GM21381 (cell line): ENCODE data around the gene TMEM130.
"Not testable (repeated sequence)": the region's sequence is repeated elsewhere in the genome, so short reads cannot be mapped to it uniquely, and the experiment has no call there.

Experiments used
- ATAC-seq: cut with Tn5 transposase; IDR thresholded peaks from one replicate; pipeline ENCODE4 v1.9.1; 2021; ENCODE audit warnings: mild to moderate bottlenecking, moderate library complexity; ENCODE audit not compliant: unreplicated experiment

Gene TMEM130

DNA sequence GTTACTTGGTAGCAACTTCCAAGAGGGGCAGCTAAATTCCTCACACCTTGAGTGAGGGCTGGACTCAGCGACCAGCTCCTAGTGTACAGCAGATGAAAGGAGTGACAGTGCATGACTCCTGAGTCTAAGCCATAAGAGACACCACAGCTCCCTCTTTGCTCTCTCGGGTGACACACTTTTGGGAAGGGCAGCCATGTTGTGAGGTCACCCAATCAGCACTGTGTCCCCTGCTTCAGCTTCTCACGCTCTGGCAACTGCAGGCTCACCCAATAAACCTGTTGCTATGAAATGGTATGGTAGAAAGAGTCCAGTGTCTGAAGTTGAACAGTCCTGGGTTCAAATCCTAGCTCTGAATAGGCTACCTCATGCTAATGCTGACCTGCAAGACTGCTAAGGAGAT lies 20.9 kb downstream of the TMEM130 start:
- ATAC-seq = no peak

DNA sequence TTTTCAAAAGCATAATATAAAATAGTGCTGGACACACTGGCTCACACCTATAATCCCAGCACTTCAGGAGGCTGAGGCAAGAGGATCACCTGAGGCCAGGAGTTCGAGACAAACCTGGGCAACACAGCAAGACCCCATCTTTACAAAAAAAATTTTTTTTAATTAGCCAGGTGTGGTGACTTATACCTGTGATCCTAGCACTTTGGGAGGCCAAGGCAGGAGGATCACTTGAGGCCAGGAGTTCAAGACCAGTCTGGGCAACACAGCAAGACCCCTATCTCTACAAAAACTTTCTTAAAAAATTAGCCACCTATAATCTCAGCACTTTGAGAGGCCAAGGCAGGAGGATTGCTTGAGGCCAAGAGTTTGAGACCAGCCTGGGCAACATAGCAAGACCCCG lies 27.3 kb downstream of the TMEM130 start:
- not testable (repeated sequence) for ATAC-seq

- no peak for ATAC-seq
These were observed 28.4 kb downstream of the TMEM130 start for GRCh38 chr7:98841179-98841997.

- no peak for ATAC-seq
These were observed 29.1 kb downstream of the TMEM130 start for GRCh38 chr7:98840722-98841121.

DNA sequence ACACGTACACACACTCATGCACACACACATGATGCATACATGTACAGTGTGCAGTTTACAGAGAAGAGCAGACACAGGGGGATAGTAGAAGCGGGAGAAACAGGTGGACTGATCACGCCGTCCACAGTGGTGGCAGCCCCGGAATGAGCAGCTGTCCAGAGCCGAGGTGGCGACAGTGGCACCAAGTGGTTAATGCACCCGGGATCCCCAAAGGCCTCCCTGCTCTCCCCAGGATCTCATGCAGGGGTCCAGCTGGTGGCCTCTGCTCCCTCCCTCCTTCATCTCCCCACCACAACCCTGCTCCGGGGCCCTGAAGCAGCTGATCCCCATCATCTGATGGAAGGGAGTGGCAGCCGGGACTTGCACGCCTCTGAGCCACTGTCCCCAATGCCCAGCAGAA lies 29.7 kb downstream of the TMEM130 start:
- ATAC-seq = no peak

DNA sequence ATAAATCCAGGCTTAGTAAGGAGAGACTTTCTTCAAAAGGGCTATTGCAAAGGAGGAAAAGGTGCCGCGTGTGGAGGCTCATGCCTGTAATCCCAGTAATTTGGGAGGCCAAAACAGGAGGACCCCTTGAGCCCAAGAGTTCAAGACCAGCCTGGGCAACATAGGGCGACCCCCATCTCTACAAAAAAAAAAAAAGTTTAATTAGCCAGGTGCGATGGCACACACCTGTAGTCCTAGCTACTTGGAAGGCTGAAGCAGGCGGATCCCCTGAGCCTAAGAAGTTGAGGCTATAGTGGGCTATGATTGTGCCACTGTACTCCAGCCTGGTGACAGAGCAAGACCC lies 32.2 kb downstream of the TMEM130 start:
- no peak for ATAC-seq

GRCh38 chr7:98836811-98837629 lies 32.8 kb downstream of the TMEM130 start:
- ATAC-seq = no peak

- no peak for ATAC-seq
These were observed 34.9 kb downstream of the TMEM130 start for GRCh38 chr7:98834949-98835348.

DNA sequence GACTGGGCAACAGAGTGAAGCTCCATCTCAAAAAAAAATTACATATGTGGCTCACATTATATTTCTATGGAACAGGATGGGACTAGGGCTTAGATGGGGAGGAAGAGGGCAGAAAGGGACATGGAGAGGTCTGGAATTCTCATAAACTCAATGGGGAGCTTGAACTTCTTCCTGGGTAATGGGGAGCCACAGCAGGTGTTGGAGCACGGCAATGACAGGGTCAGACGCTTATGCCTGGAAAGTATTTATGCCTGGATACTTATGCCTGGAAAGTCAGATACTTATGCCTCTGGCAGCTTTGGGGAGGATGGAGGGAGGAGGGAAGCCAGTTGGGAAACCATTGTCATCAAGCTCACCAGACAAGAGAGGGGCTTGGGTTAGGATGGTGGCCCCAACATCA lies 36.8 kb downstream of the TMEM130 start:
- ATAC-seq = no peak

GRCh38 chr7:98831641-98832221 lies 38.1 kb downstream of the TMEM130 start:
- ATAC-seq = no peak

DNA sequence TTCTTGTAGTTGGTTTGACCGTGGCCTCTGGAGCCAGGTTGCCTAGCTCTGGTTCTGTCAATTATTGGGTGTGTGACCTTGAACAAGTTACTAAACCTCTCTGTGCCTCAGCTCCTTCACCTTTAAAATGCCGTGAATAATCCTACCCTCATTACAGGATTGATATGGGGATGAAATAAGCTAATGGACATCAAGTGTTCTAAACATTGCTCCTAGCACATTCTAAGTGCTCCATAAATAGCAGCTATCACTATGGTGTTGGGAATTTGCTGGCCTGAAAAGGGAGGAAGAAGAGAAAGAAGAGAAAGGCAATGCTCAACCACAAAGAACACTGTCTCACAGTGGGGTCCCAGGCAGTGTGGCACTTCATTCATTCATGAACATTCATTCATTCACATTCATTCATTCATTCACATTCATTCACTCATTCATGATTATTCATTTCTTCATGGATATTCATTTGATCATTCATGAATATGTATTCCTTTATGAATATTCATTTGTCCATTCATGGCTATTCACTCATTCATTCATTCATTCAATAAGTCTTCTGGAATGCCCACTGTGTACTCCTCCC lies 38.8 kb downstream of the TMEM130 start:
- ATAC-seq = no peak

- no peak for ATAC-seq
These were observed 41.4 kb downstream of the TMEM130 start for GRCh38 chr7:98828368-98828767.

DNA sequence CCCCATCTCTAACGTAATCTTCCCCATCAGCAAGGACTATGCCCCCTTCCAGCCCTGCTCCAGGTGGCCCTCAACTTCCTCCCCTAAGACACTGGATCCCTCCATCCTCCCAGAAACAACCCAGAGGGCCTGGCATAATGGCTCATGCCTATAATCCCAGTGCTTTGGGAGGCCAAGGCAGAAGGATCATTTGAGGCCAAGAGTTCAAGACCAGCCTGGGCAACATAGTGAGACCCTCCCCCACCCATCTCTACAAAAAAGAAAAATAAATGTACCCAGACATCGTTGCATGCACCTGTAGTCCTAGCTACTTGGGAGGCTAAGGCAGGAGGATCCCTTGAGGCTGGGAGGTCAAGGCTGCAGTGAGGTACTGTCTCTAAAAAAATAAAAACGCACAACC lies 42.6 kb downstream of the TMEM130 start:
- ATAC-seq = no peak

DNA sequence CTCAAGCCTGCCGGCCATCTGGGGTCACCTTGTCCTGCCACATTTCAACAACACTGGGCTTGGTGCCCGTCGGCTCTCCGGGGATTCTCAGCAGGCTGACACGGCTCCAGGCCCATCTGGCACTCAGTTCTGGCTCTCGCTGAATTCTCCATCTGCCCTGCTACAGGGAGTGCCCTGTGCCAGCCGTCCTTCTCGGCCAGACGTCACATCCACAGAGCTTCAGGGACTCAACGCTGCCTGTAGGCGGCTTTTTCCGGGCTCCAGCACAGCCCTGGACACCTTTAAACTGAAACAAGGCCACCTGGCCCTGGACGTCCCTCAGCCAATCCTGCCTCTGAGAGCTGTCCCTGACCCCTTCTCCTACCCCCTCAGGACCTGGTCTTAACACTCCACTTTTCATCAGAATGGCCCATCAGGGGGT lies 43.0 kb downstream of the TMEM130 start:
- no peak for ATAC-seq

DNA sequence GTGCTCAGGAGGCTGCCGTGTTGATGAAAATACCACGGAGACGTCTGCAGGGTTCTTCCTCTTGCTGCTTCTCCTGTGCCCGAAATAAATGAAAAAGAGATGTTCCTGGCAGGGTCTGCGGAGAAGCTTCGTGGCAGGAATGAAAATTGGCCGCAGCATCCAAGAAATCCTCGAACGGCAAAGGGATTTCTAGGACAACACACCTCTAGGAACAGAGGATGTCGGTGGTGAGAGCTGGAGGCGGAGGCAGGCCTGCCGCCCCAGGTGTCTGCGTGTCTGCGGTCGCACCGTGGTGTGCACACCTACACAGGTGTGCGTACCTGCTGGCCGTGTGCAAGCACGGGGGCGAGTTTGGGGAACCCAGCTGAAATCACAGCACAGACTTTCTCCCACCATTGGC lies 43.4 kb downstream of the TMEM130 start:
- ATAC-seq = no peak

GRCh38 chr7:98823226-98823625 lies 46.6 kb downstream of the TMEM130 start:
- ATAC-seq = no peak

- ATAC-seq = no peak
These were observed 48.5 kb downstream of the TMEM130 start for GRCh38 chr7:98821348-98821747.

GRCh38 chr7:98816967-98817710 lies 52.7 kb downstream of the TMEM130 start:
- ATAC-seq = no peak

DNA sequence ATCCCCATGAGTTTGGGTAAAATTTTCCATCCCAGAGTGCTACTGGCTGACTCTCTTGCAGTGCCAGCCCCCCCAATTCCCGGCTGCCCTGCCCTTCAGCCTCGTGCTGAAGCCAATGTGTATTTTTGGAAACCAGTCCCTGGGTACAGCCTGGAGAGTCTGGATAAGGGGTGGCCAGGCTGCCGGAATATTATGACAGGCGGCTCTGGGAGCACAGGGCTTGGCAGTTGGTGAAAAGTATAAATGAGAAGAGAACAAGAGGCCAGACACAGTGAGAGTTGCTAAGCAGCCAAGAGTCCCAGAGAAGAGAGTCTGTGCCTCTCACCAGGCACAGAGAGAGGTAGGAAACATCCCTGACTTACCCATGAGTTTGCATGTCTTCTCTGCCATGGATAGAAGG lies 53.6 kb downstream of the TMEM130 start:
- no peak for ATAC-seq

DNA sequence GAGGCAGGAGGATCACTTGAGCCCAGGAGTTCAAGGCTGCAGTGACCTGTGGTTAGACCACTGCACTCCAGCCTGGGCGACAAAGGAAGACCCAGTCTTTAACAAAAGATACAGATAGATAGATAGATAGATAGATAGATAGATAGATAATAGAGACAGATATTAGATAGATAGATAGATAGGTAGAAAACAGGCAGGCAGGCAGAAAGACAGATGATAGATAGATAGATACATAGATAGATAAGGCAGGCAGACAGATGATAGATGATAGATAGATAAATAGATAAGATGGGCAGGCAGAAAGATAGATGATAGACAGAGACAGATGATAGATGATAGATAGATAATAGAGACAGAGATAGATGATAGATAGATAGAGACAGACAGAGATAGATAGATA lies 54.5 kb downstream of the TMEM130 start:
- ATAC-seq = no peak

GRCh38 chr7:98811299-98811698 lies 58.5 kb downstream of the TMEM130 start:
- no peak for ATAC-seq
